AG09319 (cell line): Measurements from ENCODE around the gene TJP3.

ENCODE experiments used
- DNase-seq: peaks from one replicate; pipeline ENCODE4 v3.0.0-alpha.2; 2010; ENCODE audit warnings: low read depth; ENCODE audit errors: extremely low read depth
- TF ChIP-seq, protein P1 (sequence below): IDR thresholded peaks from 2 replicates; pipeline ENCODE4 v1.5.1; 2011; ENCODE audit warnings: low read depth, mild to moderate bottlenecking, inconsistent platforms, low read length, moderate library complexity

The TJP3 gene

GRCh38 chr19:3674784-3675543 lies 33.2 kb upstream of the TJP3 start:
- TF ChIP-seq, protein P1, sequence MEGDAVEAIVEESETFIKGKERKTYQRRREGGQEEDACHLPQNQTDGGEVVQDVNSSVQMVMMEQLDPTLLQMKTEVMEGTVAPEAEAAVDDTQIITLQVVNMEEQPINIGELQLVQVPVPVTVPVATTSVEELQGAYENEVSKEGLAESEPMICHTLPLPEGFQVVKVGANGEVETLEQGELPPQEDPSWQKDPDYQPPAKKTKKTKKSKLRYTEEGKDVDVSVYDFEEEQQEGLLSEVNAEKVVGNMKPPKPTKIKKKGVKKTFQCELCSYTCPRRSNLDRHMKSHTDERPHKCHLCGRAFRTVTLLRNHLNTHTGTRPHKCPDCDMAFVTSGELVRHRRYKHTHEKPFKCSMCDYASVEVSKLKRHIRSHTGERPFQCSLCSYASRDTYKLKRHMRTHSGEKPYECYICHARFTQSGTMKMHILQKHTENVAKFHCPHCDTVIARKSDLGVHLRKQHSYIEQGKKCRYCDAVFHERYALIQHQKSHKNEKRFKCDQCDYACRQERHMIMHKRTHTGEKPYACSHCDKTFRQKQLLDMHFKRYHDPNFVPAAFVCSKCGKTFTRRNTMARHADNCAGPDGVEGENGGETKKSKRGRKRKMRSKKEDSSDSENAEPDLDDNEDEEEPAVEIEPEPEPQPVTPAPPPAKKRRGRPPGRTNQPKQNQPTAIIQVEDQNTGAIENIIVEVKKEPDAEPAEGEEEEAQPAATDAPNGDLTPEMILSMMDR = no peak
- no peak for DNase-seq

- TF ChIP-seq, protein P1 = no peak
- DNase-seq = no peak
Measured at GRCh38 chr19:3678188-3678587, 30.0 kb upstream of the TJP3 start.

DNA sequence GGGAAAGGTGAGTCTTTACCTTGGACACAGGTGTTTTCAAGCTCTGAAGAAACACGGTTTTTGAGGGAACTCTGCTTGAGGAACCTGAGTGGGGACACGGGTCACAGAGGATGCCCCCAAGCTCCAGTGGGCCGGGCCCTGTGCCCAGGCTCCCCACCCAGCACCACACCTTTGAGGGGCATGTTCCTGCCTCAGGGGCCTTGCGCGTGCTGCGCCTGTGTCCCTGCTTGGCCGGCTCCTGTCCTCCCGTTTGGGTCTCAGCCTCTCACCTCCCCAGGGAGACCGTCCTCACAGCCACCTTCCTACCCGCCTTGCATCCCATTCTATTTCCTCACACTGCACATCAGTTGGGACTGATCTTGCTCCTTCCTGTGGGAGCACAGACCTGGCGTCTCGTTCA lies 29.0 kb upstream of the TJP3 start:
- TF ChIP-seq, protein P1 = no peak
- no peak for DNase-seq

DNA sequence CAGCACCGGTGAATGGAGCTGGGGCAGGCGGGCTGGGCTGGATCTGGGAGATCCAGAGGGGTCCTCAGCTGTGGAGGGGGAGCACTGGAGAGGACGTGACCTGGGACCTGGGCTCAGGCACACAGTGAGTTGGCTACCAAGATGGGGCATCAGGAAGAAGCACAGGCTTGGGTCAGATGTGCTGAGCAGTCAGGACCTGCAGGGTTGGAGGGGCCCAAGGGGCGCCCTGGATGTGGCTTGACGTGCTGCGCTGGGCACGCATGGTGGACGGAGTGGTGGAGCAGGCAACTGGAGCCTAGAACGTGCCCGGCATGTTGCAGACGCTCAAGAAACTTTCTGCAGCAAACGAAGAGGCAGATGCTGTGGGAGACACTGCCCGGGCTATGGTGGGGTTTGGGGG lies 28.6 kb upstream of the TJP3 start:
- DNase-seq = no peak
- TF ChIP-seq, protein P1 = no peak

DNA sequence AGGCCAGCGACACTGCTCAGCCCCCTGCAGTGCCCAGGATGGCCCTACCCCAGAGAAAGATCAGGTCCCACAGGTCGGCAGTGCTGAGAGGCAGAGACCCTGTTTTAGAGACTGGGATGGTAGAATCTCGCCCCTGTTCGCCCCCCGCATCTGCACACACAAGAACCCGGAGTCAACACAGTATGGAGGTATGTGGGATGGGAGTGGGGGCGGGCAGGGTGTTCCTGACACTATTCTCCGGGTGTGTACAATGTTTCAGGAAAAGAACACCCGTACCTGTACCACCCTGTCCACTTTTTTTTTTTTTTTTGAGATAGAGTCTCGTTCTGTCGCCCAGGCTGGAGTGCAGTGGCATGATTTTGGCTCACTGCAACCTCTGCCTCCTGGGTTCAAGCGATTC lies 27.2 kb upstream of the TJP3 start:
- no peak for DNase-seq
- TF ChIP-seq, protein P1 = no peak

GRCh38 chr19:3682286-3682685 lies 25.9 kb upstream of the TJP3 start:
- DNase-seq = no peak
- TF ChIP-seq, protein P1 = no peak

DNA sequence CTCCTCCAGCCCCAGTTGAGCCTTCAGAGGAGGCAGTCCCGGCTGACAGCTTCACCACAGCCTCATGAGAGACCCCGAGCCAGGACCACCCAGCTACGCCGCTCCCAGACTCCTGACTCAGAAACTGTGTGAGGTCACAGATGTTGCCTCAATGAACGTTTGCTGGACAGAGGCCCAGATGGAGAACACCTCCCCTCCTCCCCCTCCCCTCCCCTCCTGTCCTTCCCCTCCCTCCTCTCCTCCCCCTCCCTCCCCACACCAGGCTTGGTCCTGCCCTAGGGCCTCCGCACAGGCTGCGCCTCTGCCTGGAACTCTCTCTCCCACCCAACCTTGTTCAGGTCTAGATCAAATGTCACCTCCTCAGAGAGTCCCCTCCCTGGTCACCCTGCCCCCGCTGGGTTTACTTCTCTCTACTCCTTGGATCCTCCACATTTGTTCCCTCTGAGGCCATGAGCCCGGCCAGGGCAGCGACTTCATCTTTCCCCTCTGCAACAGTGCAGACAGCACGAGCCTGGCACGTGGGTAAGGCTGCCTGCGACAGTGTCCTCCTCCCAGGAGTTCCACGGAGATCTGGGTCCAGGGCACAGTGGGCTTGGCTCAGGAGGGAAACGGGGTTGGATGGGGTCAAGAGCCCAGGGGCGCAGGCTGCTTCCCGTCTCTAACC lies 25.3 kb upstream of the TJP3 start:
- TF ChIP-seq, protein P1 = no peak
- no peak for DNase-seq
